OCI-LY7 (cell line): ENCODE results near the gene PRR14L.

Experiments
- EZH2phosphoT487 ChIP-seq: fragments of 200-600 bp; sonication (generic); IDR thresholded peaks from 2 replicates; pipeline ENCODE4 v1.6.1; 2018; ENCODE audit warnings: low read depth, borderline replicate concordance, mild to moderate bottlenecking, mixed run types, antibody characterized with exemption, low read length, moderate library complexity, mixed read lengths
- TF ChIP-seq, protein P1 (sequence below): fragments of 200-600 bp; sonication (generic); conservative IDR thresholded peaks from 2 replicates; pipeline ENCODE4 v1.5.1; 2014; ENCODE audit warnings: mild to moderate bottlenecking, antibody characterized with exemption, low read length, moderate library complexity, mixed read lengths

GRCh38 chr22:31661851-31662667, 87.9 kb downstream of the PRR14L start, which contains the start of gene PISD:
- TF ChIP-seq, protein P1, sequence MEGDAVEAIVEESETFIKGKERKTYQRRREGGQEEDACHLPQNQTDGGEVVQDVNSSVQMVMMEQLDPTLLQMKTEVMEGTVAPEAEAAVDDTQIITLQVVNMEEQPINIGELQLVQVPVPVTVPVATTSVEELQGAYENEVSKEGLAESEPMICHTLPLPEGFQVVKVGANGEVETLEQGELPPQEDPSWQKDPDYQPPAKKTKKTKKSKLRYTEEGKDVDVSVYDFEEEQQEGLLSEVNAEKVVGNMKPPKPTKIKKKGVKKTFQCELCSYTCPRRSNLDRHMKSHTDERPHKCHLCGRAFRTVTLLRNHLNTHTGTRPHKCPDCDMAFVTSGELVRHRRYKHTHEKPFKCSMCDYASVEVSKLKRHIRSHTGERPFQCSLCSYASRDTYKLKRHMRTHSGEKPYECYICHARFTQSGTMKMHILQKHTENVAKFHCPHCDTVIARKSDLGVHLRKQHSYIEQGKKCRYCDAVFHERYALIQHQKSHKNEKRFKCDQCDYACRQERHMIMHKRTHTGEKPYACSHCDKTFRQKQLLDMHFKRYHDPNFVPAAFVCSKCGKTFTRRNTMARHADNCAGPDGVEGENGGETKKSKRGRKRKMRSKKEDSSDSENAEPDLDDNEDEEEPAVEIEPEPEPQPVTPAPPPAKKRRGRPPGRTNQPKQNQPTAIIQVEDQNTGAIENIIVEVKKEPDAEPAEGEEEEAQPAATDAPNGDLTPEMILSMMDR = no peak
- TF ChIP-seq EZH2phosphoT487 = no peak
